Upper lobe of left lung (tissue), 6 donors: ENCODE data around the gene RHBDL2. TPM values are rescaled to one million over a fixed set of nuclear protein-coding genes. Genes with fewer than 3 reads are reported as not detected.

Source experiments
- ATAC-seq, 2 donors: fragments of 200-7000 bp; cut with Tn5 transposase; one replicate each; pipeline ENCODE4 v1.9.1; 2022; ENCODE audit warnings: mild to moderate bottlenecking in 2 of 2, moderate library complexity in 2 of 2; ENCODE audit not compliant: low FRiP score in 2 of 2
- DNase-seq, 2 donors: peaks; one replicate each; pipeline ENCODE4 v3.0.0-alpha.2; 2019 to 2020
- H3K27ac ChIP-seq, 4 donors: fragments of 200-600 bp; sonication (generic); one replicate each; pipeline ENCODE4 v1.5.1; 2016 to 2019
- H3K27me3 ChIP-seq, 4 donors: fragments of 200-600 bp; sonication (generic); one replicate each; pipeline ENCODE4 v1.5.1; 2017 to 2019
- H3K36me3 ChIP-seq, 4 donors: fragments of 200-600 bp; sonication (generic); one replicate each; pipeline ENCODE4 v1.5.1; 2016 to 2019
- H3K4me1 ChIP-seq, 4 donors: fragments of 200-600 bp; sonication (generic); one replicate each; pipeline ENCODE4 v1.5.1; 2018 to 2019
- H3K4me3 ChIP-seq, 4 donors: fragments of 200-600 bp; sonication (generic); one replicate each; pipeline ENCODE4 v1.5.1; 2017 to 2019; ENCODE audit warnings: mild to moderate bottlenecking in 2 of 4, moderate library complexity in 1 of 4
- H3K9me3 ChIP-seq, 4 donors: fragments of 200-600 bp; sonication (generic); one replicate each; pipeline ENCODE4 v1.5.1; 2018 to 2019
- CTCF ChIP-seq, 6 experiments: fragments of 450-650 bp in 4 of 6; fragments of 200-600 bp in 2 of 6; sonication (generic) in 2 of 6; IDR thresholded peaks; one replicate each; pipeline ENCODE4 v1.5.1; 2016 to 2019; ENCODE audit warnings: antibody characterized with exemption in 6 of 6
- EP300 ChIP-seq, 4 donors: sonication (generic); formaldehyde crosslinking; IDR thresholded peaks; one replicate each; pipeline ENCODE4 v1.5.1; 2017; ENCODE audit warnings: antibody characterized with exemption in 4 of 4, control low read depth in 2 of 4
- POLR2A ChIP-seq, 4 donors: fragments of 450-650 bp; IDR thresholded peaks; one replicate each; pipeline ENCODE4 v1.5.1; 2016 to 2017; ENCODE audit warnings: antibody characterized with exemption in 4 of 4, mild to moderate bottlenecking in 2 of 4
- POLR2AphosphoS5 ChIP-seq, 2 donors: sonication (generic); formaldehyde crosslinking; IDR thresholded peaks; one replicate each; pipeline ENCODE4 v1.5.1; 2017; ENCODE audit warnings: antibody characterized with exemption in 2 of 2
- WGBS, 2 donors: methylation state at CpG; one replicate each; pipeline ENCODE4 v1.1.5; 2017 to 2018; 5-methylcytosine and 5-hydroxymethylcytosine counted together
- total RNA-seq, 6 donors: library from RNA; depleted of rRNA in 4 of 6; stranded (reverse); fragments of >200 nt in 4 of 6; gene quantifications; one replicate each; pipeline versions ENCODE4 v1.1.0 to v1.2.1, GENCODE V29; 2016 to 2021
- donor health status: DM: no; HTN: no; CAD: no; lungs with moderate emphysema.
- donor health status: DM: no; HTN: yes; CAD: no; lungs with severe emphysema.

The RHBDL2 gene
- total RNA-seq, 6 donors from 2014 or later = 0.43 to 7.8 (median 2.2) TPM

DNA sequence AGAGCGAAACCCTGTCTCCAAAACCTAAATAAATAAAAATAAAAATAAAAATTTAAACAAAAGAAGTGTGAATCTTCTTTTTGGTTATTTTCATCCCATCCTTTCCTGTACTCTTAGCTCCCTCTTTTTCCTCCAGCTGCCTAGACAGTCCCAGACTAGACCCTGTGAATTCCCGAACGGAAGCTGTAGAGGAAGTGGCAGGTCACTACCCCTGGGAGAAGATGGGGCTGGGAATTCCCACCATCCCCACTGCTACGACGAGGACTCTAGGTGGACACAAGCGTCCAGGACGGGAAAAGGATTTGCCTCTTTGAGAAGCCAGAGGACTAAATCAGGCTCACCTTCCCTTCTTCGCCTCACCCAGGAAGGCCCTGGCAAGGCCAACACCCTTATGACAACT lies 12.6 kb downstream of the RHBDL2 start:
- Histone ChIP-seq H3K27me3 (no peaks in the 10 kb centered on the region), H3K27ac (no peak overlapping the region), H3K4me3 (no peak overlapping the region), H3K4me1 (no peaks in the 10 kb centered on the region), H3K36me3 (no peaks in the 10 kb centered on the region), H3K9me3 (no peaks in the 10 kb centered on the region)
- 89 to 93% methylated on average over 8 of the region's 8 CpGs for WGBS, 2 donors
- TF ChIP-seq POLR2AphosphoS5 (IDR thresholded peaks at IDR 0.05) = no peak
- TF ChIP-seq POLR2A (IDR thresholded peaks at IDR 0.05) = no peak
- no peak for TF ChIP-seq CTCF (IDR thresholded peaks at IDR 0.05)
- no peak for TF ChIP-seq EP300 (IDR thresholded peaks at IDR 0.05)
- ATAC-seq (no peak), DNase-seq (no peak)

- H3K27me3 ChIP-seq = no peaks in the 10 kb centered on the region
- no peak overlapping the region for H3K4me3 ChIP-seq
- TF ChIP-seq EP300 (IDR thresholded peaks at IDR 0.05) = no peak
- TF ChIP-seq POLR2A (IDR thresholded peaks at IDR 0.05) = no peak
- no peak for TF ChIP-seq CTCF (IDR thresholded peaks at IDR 0.05)
- TF ChIP-seq POLR2AphosphoS5 (IDR thresholded peaks at IDR 0.05) = no peak
- WGBS, 2 donors = 89 to 100% methylated on average over 2 to 3 of the region's 3 CpGs
- no peaks in the 10 kb centered on the region for H3K36me3 ChIP-seq
- no peaks in the 10 kb centered on the region for H3K4me1 ChIP-seq
- H3K27ac ChIP-seq = no peak overlapping the region
- DNase-seq (peak in 1 of 2 donors; percentile 29), ATAC-seq (no peak)
- H3K9me3 ChIP-seq = no peaks in the 10 kb centered on the region
These were observed 15.5 kb downstream of the RHBDL2 start for GRCh38 chr1:38926091-38926490.

DNA sequence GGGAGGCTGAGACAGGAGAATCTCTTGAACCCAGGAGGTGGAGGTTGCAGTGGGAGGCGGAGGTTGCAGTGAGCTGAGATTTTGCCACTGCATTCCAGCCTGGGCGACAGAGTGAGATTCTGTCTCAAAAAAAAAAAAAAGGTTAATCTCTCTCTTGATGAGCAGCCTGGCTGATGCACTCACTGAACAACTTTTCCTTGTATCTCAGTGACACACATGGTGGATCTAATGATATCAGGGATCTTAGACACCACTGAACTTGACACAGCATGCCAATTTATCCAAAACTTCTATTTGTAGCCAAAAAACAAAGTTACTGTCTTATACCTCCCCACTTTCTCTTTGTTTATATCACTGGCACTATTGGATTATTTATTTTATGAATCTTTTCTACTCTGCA lies 16.2 kb downstream of the RHBDL2 start:
- Histone ChIP-seq H3K36me3 (no peaks in the 10 kb centered on the region), H3K27me3 (no peaks in the 10 kb centered on the region), H3K9me3 (no peaks in the 10 kb centered on the region), H3K27ac (no peak overlapping the region), H3K4me1 (no peaks in the 10 kb centered on the region), H3K4me3 (no peak overlapping the region)
- TF ChIP-seq POLR2A (IDR thresholded peaks at IDR 0.05) (no peak), CTCF (IDR thresholded peaks at IDR 0.05) (no peak), POLR2AphosphoS5 (IDR thresholded peaks at IDR 0.05) (no peak), EP300 (IDR thresholded peaks at IDR 0.05) (no peak)
- 91 to 97% methylated on average over 2 of the region's 2 CpGs for WGBS, 2 donors
- DNase-seq (no peak), ATAC-seq (no peak)

DNA sequence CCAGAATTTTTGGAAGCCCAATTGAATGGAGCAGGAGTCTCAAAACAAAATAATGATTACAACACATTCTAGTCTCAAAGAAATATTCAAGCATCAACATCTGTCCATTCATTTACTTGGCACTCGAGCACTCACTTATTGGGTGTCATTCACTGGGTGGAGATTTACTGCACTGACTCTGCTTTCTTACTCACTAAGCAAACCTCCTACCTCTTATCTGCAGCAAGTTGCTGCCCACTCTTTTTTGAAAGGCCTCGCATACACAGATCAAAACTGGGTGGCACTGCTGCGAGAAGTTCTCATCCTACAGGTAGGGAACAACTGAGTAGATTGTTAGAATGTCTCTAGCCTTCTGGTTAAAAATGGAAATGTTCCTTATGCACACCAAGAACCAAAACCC lies 18.0 kb downstream of the RHBDL2 start:
- TF ChIP-seq POLR2AphosphoS5 (IDR thresholded peaks at IDR 0.05) = no peak
- no peak for TF ChIP-seq CTCF (IDR thresholded peaks at IDR 0.05)
- TF ChIP-seq POLR2A (IDR thresholded peaks at IDR 0.05) = no peak
- Histone ChIP-seq H3K36me3 (no peaks in the 10 kb centered on the region), H3K4me1 (no peaks in the 10 kb centered on the region), H3K27ac (no peak overlapping the region), H3K27me3 (no peaks in the 10 kb centered on the region), H3K9me3 (no peaks in the 10 kb centered on the region), H3K4me3 (no peak overlapping the region)
- no peak for DNase-seq
- WGBS, 2 donors = 91 to 92% methylated on average over 3 of the region's 3 CpGs
- ATAC-seq = no peak

DNA sequence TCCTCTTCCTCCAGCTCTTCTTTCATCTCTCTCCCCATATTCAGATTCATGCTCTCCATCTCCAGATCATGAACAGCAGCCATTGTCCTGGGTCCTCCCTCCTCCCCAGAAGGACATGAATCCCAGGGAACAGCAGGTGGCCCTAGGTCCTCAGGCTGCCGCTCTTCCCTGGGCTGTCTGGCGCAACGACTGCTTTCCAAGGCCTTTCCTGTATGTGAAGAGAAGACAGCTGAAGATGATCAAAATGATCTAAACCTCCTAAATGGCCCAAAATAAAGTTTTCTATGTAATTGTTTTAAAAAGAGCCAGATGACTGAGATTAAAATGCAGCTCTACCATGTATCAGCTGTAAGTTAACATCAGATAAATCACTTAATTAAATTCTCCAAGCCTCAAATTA lies 22.5 kb downstream of the RHBDL2 start:
- ATAC-seq = no peak
- TF ChIP-seq EP300 (IDR thresholded peaks at IDR 0.05) (no peak), POLR2AphosphoS5 (IDR thresholded peaks at IDR 0.05) (no peak), CTCF (IDR thresholded peaks at IDR 0.05) (no peak)
- no peak overlapping the region for H3K27ac ChIP-seq
- no peak for DNase-seq
- no peaks in the 10 kb centered on the region for H3K9me3 ChIP-seq
- 72 to 73% methylated on average over 3 of the region's 3 CpGs for WGBS, 2 donors
- H3K27me3 ChIP-seq = no peaks in the 10 kb centered on the region
- H3K4me3 ChIP-seq = no peak overlapping the region
- H3K4me1 ChIP-seq = no peaks in the 10 kb centered on the region
- H3K36me3 ChIP-seq = no peaks in the 10 kb centered on the region
